Adrenal gland (tissue), 12 donors: Measurements from ENCODE around the gene SEMA3A. TPM values are rescaled to one million over a fixed set of nuclear protein-coding genes. Genes with fewer than 3 reads are reported as not detected.

ENCODE experiments used
- DNase-seq, 7 donors: peaks; one replicate each; pipeline ENCODE4 v3.0.0-alpha.2; 2019 to 2020
- H3K27ac ChIP-seq, 5 donors: fragments of 200-600 bp; sonication (generic) in 4 of 5; 1 replicate in 3 of 5; 2 replicates in 2 of 5; pipeline versions ENCODE4 v1.5.1 to v1.8.0; 2016 to 2020; ENCODE audit warnings: mild to moderate bottlenecking in 1 of 5
- H3K27me3 ChIP-seq: fragments of 200-600 bp; 2 replicates; pipeline ENCODE4 v1.8.0; 2021
- H3K36me3 ChIP-seq, 2 donors: fragments of 200-600 bp; replicated peaks in 1 of 2; 1 replicate in 1 of 2; 2 replicates in 1 of 2; pipeline versions ENCODE4 v1.5.1 to v1.8.0; 2018 to 2022
- H3K4me1 ChIP-seq, 2 donors: fragments of 200-600 bp; replicated peaks in 1 of 2; 1 replicate in 1 of 2; 2 replicates in 1 of 2; pipeline versions ENCODE4 v1.5.1 to v1.8.0; 2018 to 2021
- H3K4me3 ChIP-seq, 4 donors: fragments of 200-600 bp; sonication (generic) in 3 of 4; one replicate each; pipeline ENCODE4 v1.5.1; 2016 to 2018
- H3K9me3 ChIP-seq, 3 donors: fragments of 200-600 bp; sonication (generic) in 1 of 3; replicated peaks in 1 of 3; 1 replicate in 2 of 3; 2 replicates in 1 of 3; pipeline versions ENCODE4 v1.5.1 to v1.8.0; 2016 to 2021
- CTCF ChIP-seq, 6 experiments: fragments of 450-650 bp in 4 of 6; fragments of 200-600 bp in 2 of 6; sonication (generic) in 1 of 6; IDR thresholded peaks; 1 replicate in 5 of 6; 2 replicates in 1 of 6; pipeline versions ENCODE4 v1.5.1 to v1.8.0; 2016 to 2021; ENCODE audit warnings: antibody characterized with exemption in 6 of 6, mild to moderate bottlenecking in 2 of 6, moderate library complexity in 1 of 6
- POLR2A ChIP-seq, 2 donors: fragments of 450-650 bp; IDR thresholded peaks; one replicate each; pipeline ENCODE4 v1.6.1; 2017; ENCODE audit warnings: antibody characterized with exemption in 2 of 2, mild to moderate bottlenecking in 2 of 2, moderate library complexity in 1 of 2
- WGBS, 4 donors: extraction: QIAGEN DNeasy Blood & Tissue Kit in 2 of 4; methylation state at CpG; one replicate each; pipeline versions ENCODE4 v1.1.5 to v1.1.7; 2013 to 2017; 5-methylcytosine and 5-hydroxymethylcytosine counted together
- intact Hi-C, 2 donors: fragments of 100-400 bp; cut with DNase I; formaldehyde crosslinking; loops; one replicate each; pipeline versions ENCODE4 v1.14.1 to v1.15.0; 2022 to 2023
- polyA plus RNA-seq, 3 donors: library from polyadenylated mRNA; stranded (reverse); fragments of 200-250 nt in 2 of 3; fragments of 350-450 nt in 1 of 3; fragmentation: Illumina TruSeq in 1 of 3; extraction: RNeasy Lipid Tissue Mini Kit (QIAGEN cat#74804) in 1 of 3; gene quantifications; one replicate each; pipeline ENCODE4 v1.2.3, GENCODE V29; 2013 to 2014
- total RNA-seq, 9 donors: library from RNA; depleted of rRNA in 4 of 9; stranded (reverse); fragments of >200 nt in 4 of 9; fragments of 120-200 nt in 1 of 9; fragmentation: NEBNext Ultra II Directional in 1 of 9; extraction: Animal tissue kit (Norgen Biotek cat#: 25700) in 1 of 9; gene quantifications; one replicate each; pipeline versions ENCODE4 v1.1.0 to v1.2.4, GENCODE V29; 2013 to 2023
- donor health status: healthy with polysubstance abuse.
- donor health status: Bipolar disorder and iron deficiency.
- donor health status: DM: yes; HTN: yes; CAD: no.
- donor health status: DM: no; HTN: no; CAD: no.
- donor health status: DM: no; HTN: no; CAD: no.
- donor health status: DM: yes; HTN: yes; CAD: no.

SEMA3A gene
- total and polyA plus RNA-seq, 12 donors = 0.24 to 17.5 (median 1.2) TPM

GRCh38 chr7:83921941-83922607 is 272.5 kb downstream of the SEMA3A start:
- Histone ChIP-seq H3K9me3 (no peaks in the 10 kb centered on the region), H3K4me3 (no peak overlapping the region), H3K4me1 (no peaks in the 10 kb centered on the region), H3K27me3 (no peaks in the 10 kb centered on the region), H3K27ac (no peak overlapping the region), H3K36me3 (no peaks in the 10 kb centered on the region)
- 41 to 49% (median 46%) methylated on average over 4 of the region's 4 CpGs for WGBS, 4 donors
- intact Hi-C loops = no loop called here
- TF ChIP-seq CTCF (IDR thresholded peaks at IDR 0.05) = no peak
- TF ChIP-seq POLR2A (IDR thresholded peaks at IDR 0.05) = no peak
- DNase-seq = no peak

GRCh38 chr7:83921271-83921940 is 273.2 kb downstream of the SEMA3A start:
- 48 to 65% (median 57%) methylated on average over 1 of the region's 1 CpG for WGBS, 4 donors
- H3K27me3 ChIP-seq = no peaks in the 10 kb centered on the region
- no peak overlapping the region for H3K4me3 ChIP-seq
- DNase-seq = no peak
- H3K9me3 ChIP-seq = no peaks in the 10 kb centered on the region
- no peaks in the 10 kb centered on the region for H3K36me3 ChIP-seq
- no peak for TF ChIP-seq POLR2A (IDR thresholded peaks at IDR 0.05)
- TF ChIP-seq CTCF (IDR thresholded peaks at IDR 0.05) = no peak
- H3K27ac ChIP-seq = no peak overlapping the region
- intact Hi-C loops = no loop called here
- H3K4me1 ChIP-seq = no peaks in the 10 kb centered on the region

GRCh38 chr7:83918142-83918541 is 276.4 kb downstream of the SEMA3A start:
- WGBS, 4 donors = 33 to 52% (median 41%) methylated on average over 1 of the region's 1 CpG
- no peak overlapping the region for H3K4me3 ChIP-seq
- no peaks in the 10 kb centered on the region for H3K36me3 ChIP-seq
- no peak overlapping the region for H3K27ac ChIP-seq
- H3K27me3 ChIP-seq = no peaks in the 10 kb centered on the region
- intact Hi-C loops = no loop called here
- no peaks in the 10 kb centered on the region for H3K9me3 ChIP-seq
- no peak for DNase-seq
- TF ChIP-seq POLR2A (IDR thresholded peaks at IDR 0.05) (no peak), CTCF (IDR thresholded peaks at IDR 0.05) (no peak)
- H3K4me1 ChIP-seq = no peaks in the 10 kb centered on the region

GRCh38 chr7:83913174-83913573 is 281.4 kb downstream of the SEMA3A start:
- DNase-seq = no peak
- Histone ChIP-seq H3K36me3 (no peaks in the 10 kb centered on the region), H3K4me3 (no peak overlapping the region), H3K27ac (no peak overlapping the region), H3K27me3 (no peaks in the 10 kb centered on the region), H3K4me1 (no peaks in the 10 kb centered on the region), H3K9me3 (no peaks in the 10 kb centered on the region)
- no peak for TF ChIP-seq CTCF (IDR thresholded peaks at IDR 0.05)
- TF ChIP-seq POLR2A (IDR thresholded peaks at IDR 0.05) = no peak
- intact Hi-C loops = no loop called here
